Astrocyte (in vitro differentiated cells and primary cell): ENCODE data around the gene NRGN.

Source experiments
- CTCF ChIP-seq: IDR thresholded peaks from 2 replicates; pipeline ENCODE4 v1.5.1; 2011; ENCODE audit warnings: low read depth, mild to moderate bottlenecking, inconsistent platforms, low read length, moderate library complexity; ENCODE audit not compliant: insufficient read depth
- EZH2 ChIP-seq: IDR thresholded peaks from 2 replicates; pipeline ENCODE4 v1.6.1; 2012; ENCODE audit warnings: mild to moderate bottlenecking, low read length, inconsistent platforms; ENCODE audit not compliant: insufficient read depth

DNA sequence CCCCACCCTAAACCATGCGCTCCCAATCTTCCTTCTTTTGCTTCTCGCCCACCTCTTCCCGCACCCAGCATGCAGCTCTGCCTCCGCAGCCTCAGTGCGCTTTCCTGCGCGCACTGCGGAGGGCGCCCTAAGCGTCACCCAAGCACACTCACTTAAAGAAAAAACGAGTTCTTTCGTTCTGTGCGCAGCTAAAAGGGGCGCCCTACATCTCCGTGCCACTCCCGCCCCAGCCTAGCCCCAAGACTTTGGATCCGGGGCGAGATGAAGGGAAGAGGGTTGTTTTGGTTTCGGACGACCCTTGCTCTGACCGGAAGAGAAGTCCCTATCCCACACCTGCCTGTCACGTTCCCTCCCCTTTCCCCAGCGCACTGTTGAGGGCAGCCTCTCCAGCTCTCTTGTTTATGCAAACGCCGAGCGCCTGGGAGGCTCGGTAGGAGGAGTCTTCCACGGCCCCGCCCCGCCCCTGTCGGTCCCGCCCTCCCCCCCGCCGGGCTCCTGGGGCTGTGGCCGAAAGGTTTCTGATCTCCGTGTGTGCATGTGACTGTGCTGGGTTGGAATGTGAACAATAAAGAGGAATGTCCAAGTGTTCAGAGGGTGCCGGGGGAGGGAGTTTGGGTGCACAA lies 7.0 kb downstream of the NRGN start:
- TF ChIP-seq CTCF (peak; percentile 36), EZH2 (no peak)
